ENCODE results near the gene DLG2.

Gene DLG2

DNA sequence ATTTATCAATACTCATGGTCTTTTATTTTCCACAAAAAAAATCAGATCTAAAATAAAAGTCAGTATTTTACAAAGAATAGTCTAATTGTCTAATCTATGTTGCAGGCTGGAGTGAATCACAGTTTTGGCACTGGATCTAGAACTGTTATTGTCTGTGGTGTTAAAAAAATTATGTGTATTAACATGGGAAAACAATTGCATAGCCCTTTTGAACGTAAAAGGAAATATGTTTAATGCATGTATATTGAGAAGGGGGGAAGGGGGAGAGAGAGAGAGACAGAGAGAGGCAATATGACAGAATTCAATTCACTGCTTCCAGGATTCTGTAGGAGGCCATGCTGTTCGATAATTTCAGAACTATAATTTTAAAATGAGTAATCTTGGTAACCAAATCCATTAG, 2016.1 kb downstream of the DLG2 start:
- H3K4me3 ChIP-seq (ENCODE audit: low read length) = no peak overlapping the region
- no peaks in the 10 kb centered on the region for H3F3A ChIP-seq (ENCODE audit: control insufficient read depth, insufficient read depth)
- no peaks in the 10 kb centered on the region for H3K9me2 ChIP-seq (replicated peaks; ENCODE audit: control insufficient read depth, low read length)
- no peak for TF ChIP-seq EZH2phosphoT487 (IDR thresholded peaks at IDR 0.05; ENCODE audit: borderline replicate concordance, low read length)
- TF ChIP-seq, protein P1, sequence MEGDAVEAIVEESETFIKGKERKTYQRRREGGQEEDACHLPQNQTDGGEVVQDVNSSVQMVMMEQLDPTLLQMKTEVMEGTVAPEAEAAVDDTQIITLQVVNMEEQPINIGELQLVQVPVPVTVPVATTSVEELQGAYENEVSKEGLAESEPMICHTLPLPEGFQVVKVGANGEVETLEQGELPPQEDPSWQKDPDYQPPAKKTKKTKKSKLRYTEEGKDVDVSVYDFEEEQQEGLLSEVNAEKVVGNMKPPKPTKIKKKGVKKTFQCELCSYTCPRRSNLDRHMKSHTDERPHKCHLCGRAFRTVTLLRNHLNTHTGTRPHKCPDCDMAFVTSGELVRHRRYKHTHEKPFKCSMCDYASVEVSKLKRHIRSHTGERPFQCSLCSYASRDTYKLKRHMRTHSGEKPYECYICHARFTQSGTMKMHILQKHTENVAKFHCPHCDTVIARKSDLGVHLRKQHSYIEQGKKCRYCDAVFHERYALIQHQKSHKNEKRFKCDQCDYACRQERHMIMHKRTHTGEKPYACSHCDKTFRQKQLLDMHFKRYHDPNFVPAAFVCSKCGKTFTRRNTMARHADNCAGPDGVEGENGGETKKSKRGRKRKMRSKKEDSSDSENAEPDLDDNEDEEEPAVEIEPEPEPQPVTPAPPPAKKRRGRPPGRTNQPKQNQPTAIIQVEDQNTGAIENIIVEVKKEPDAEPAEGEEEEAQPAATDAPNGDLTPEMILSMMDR (IDR thresholded peaks at IDR 0.05; ENCODE audit: low read depth, low read length, poor library complexity, severe bottlenecking) = no peak
- H3K4me2 ChIP-seq (ENCODE audit: low read length) = no peak overlapping the region
- H4K20me1 ChIP-seq (ENCODE audit: control insufficient read depth, insufficient read depth, low read depth, low read length) = no peaks in the 10 kb centered on the region
- no peak overlapping the region for H3K27ac ChIP-seq (ENCODE audit: low read depth, low read length)
- H3K27me3 ChIP-seq (ENCODE audit: control insufficient read depth, low read length) = no peaks in the 10 kb centered on the region
- H3K9me3 ChIP-seq (ENCODE audit: control insufficient read depth, insufficient read depth, low read length) = no peaks in the 10 kb centered on the region
- H3K4me1 ChIP-seq (ENCODE audit: control insufficient read depth, low read length) = no peaks in the 10 kb centered on the region
- no peaks in the 10 kb centered on the region for H3K36me3 ChIP-seq (ENCODE audit: control insufficient read depth, low read length)
- H3K79me2 ChIP-seq (ENCODE audit: control insufficient read depth, low read length) = no peaks in the 10 kb centered on the region

DNA sequence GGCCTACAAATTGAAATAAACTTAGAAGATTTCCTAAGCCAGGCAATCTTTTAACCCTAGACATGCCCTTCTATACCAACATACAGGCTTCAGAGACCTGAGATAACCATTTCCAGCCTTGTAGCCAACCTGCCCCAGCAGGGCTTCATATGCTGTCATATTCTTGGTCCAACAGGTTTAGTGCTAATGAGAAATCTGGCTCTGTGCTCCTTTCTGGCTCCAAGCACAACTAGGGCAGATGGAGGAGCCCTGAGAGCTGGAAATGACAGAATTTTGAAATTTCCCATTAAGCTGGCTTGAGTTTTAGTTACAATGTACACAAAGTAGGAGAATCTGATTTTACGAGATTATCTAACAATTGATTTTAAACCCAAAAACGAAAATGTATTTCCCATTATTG, 2018.0 kb downstream of the DLG2 start:
- no peaks in the 10 kb centered on the region for H4K20me1 ChIP-seq (ENCODE audit: control insufficient read depth, insufficient read depth, low read depth, low read length)
- no peak overlapping the region for H3K4me2 ChIP-seq (ENCODE audit: low read length)
- no peaks in the 10 kb centered on the region for H3F3A ChIP-seq (ENCODE audit: control insufficient read depth, insufficient read depth)
- no peak overlapping the region for H3K27ac ChIP-seq (ENCODE audit: low read depth, low read length)
- no peaks in the 10 kb centered on the region for H3K36me3 ChIP-seq (ENCODE audit: control insufficient read depth, low read length)
- no peaks in the 10 kb centered on the region for H3K4me1 ChIP-seq (ENCODE audit: control insufficient read depth, low read length)
- no peak overlapping the region for H3K4me3 ChIP-seq (ENCODE audit: low read length)
- TF ChIP-seq, protein P1 (IDR thresholded peaks at IDR 0.05; ENCODE audit: low read depth, low read length, poor library complexity, severe bottlenecking) = no peak
- TF ChIP-seq EZH2phosphoT487 (IDR thresholded peaks at IDR 0.05; ENCODE audit: borderline replicate concordance, low read length) = no peak
- H3K9me3 ChIP-seq (ENCODE audit: control insufficient read depth, insufficient read depth, low read length) = no peaks in the 10 kb centered on the region
- H3K79me2 ChIP-seq (ENCODE audit: control insufficient read depth, low read length) = no peaks in the 10 kb centered on the region
- H3K9me2 ChIP-seq (replicated peaks; ENCODE audit: control insufficient read depth, low read length) = no peaks in the 10 kb centered on the region
- H3K27me3 ChIP-seq (ENCODE audit: control insufficient read depth, low read length) = no peaks in the 10 kb centered on the region

DNA sequence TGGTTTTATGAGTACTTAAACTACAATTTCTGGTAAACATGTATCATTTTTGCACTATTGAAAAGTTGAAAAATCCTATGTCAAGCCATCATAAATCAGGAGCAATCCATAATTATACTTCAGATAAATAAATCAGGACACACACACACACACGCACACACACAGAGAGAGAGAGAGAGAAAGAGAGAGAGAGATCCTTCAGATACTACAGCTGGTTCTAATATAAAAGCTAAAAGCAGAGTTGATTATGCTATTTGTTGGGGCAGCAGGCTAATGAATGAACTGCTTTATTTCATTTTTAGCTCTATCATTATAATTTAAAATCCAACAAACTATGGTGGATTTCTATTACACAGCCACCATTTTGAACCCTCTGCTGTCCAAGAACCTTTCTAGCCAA, 2018.6 kb downstream of the DLG2 start:
- no peaks in the 10 kb centered on the region for H3K9me3 ChIP-seq (ENCODE audit: control insufficient read depth, insufficient read depth, low read length)
- no peaks in the 10 kb centered on the region for H3K27me3 ChIP-seq (ENCODE audit: control insufficient read depth, low read length)
- no peaks in the 10 kb centered on the region for H3K79me2 ChIP-seq (ENCODE audit: control insufficient read depth, low read length)
- H3K9me2 ChIP-seq (replicated peaks; ENCODE audit: control insufficient read depth, low read length) = no peaks in the 10 kb centered on the region
- TF ChIP-seq, protein P1 (IDR thresholded peaks at IDR 0.05; ENCODE audit: low read depth, low read length, poor library complexity, severe bottlenecking) = no peak
- no peak for TF ChIP-seq EZH2phosphoT487 (IDR thresholded peaks at IDR 0.05; ENCODE audit: borderline replicate concordance, low read length)
- H4K20me1 ChIP-seq (ENCODE audit: control insufficient read depth, insufficient read depth, low read depth, low read length) = no peaks in the 10 kb centered on the region
- no peak overlapping the region for H3K4me2 ChIP-seq (ENCODE audit: low read length)
- no peaks in the 10 kb centered on the region for H3K4me1 ChIP-seq (ENCODE audit: control insufficient read depth, low read length)
- no peaks in the 10 kb centered on the region for H3F3A ChIP-seq (ENCODE audit: control insufficient read depth, insufficient read depth)
- no peaks in the 10 kb centered on the region for H3K36me3 ChIP-seq (ENCODE audit: control insufficient read depth, low read length)
- no peak overlapping the region for H3K27ac ChIP-seq (ENCODE audit: low read depth, low read length)
- H3K4me3 ChIP-seq (ENCODE audit: low read length) = no peak overlapping the region

All from DOHH2 (cell line).